Activated T-cell treated with anti-CD3 and anti-CD28 coated beads, Interleukin-2, amount 50 U/mL, for 4 hours (primary cell): ENCODE data around the gene SPATA31C1. TPM values are rescaled to one million over a fixed set of nuclear protein-coding genes. Genes with fewer than 3 reads are reported as not detected.

Source experiments
- total RNA-seq, 3 donors: library from RNA; stranded (reverse); gene quantifications; one replicate each; pipeline ENCODE4 v1.2.1, GENCODE V29; 2021

The SPATA31C1 gene
- total RNA-seq, 3 donors from 2014 or later: not detected

Other genes starting within 250 kb of the SPATA31C1 start
- gene CTSL, start 191.8 kb upstream of the SPATA31C1 start, total RNA-seq: 10 to 100 TPM; 10.9 to 14.4 (median 13.2) TPM
- gene SPATA31E1, start 35.1 kb upstream of the SPATA31C1 start, total RNA-seq: not detected
- gene CDK20, start 56.6 kb downstream of the SPATA31C1 start, total RNA-seq: 1 to 10 TPM; 4.0 to 5.3 (median 5.3) TPM
- gene SPATA31C2, start 220.5 kb downstream of the SPATA31C1 start, total RNA-seq: under 1 TPM in 1 of 3 donors, not detected in 2; 0.13 TPM